A549 (cell line): ENCODE results near the gene LPIN2. TPM values are rescaled to one million over a fixed set of nuclear protein-coding genes. Genes with fewer than 3 reads are reported as not detected.

Experiments used
- ATAC-seq, 2 experiments: fragments of 200-7000 bp in 1 of 2; fragments of >200 bp in 1 of 2; cut with Nextera tagmentation in 1 of 2; cut with Tn5 transposase in 1 of 2; 3 replicates each; pipeline versions ENCODE4 v1.8.0 to v1.9.1; 2018 to 2020; ENCODE audit warnings: mild to moderate bottlenecking in 1 of 2, moderate library complexity in 1 of 2
- CTCF ChIA-PET: fragments of 300-600 bp; sonication (Branson Sonifier 250); formaldehyde crosslinking; extraction: SDS; loops from one replicate; lab custom pipeline; 2021; ENCODE audit warnings: antibody characterized with exemption, inconsistent platforms; lab: Yijun Ruan, JAX
- POLR2A ChIA-PET: fragments of 350-600 bp; formaldehyde crosslinking; extraction: SDS; loops from one replicate; lab custom pipeline; 2021; ENCODE audit warnings: antibody characterized with exemption, inconsistent platforms; lab: Yijun Ruan, JAX
- DNase-seq, 2 experiments: peaks; one replicate each; pipeline versions ENCODE4 v3.0.0 to v3.0.0-alpha.2; 2011 to 2016; ENCODE audit warnings: low read depth in 1 of 2, low spot score in 1 of 2
- FAIRE-seq: peaks from 2 replicates; lab custom pipeline; 2011; peaks lifted over from hg19 to GRCh38; lab: Jason Lieb, UNC
- H3K27ac ChIP-seq, 2 experiments: fragments of >200 bp; sonication (Bioruptor Twin); formaldehyde crosslinking; 3 replicates each; pipeline ENCODE4 v1.5.1; 2016 to 2017
- H3K4me1 ChIP-seq: fragments of >200 bp; sonication (Bioruptor Twin); formaldehyde crosslinking; 3 replicates; pipeline ENCODE4 v1.6.1; 2016
- H3K4me2 ChIP-seq: fragments of >200 bp; sonication (Bioruptor Twin); formaldehyde crosslinking; 3 replicates; pipeline ENCODE4 v1.6.1; 2016
- H3K4me3 ChIP-seq: fragments of >200 bp; sonication (Bioruptor Twin); formaldehyde crosslinking; 3 replicates; pipeline ENCODE4 v1.5.1; 2016
- H3K9me3 ChIP-seq: fragments of >200 bp; sonication (Bioruptor Twin); formaldehyde crosslinking; 3 replicates; pipeline ENCODE4 v1.6.1; 2016
- ATOH8 ChIP-seq: fragments of 250-450 bp; sonication (Bioruptor Pico); IDR thresholded peaks from 2 replicates; pipeline ENCODE4 v1.5.0; 2020; ENCODE audit warnings: low read depth, mild to moderate bottlenecking, moderate library complexity
- BCL3 ChIP-seq: fragments of >200 bp; sonication (Bioruptor Twin); formaldehyde crosslinking; IDR thresholded peaks from 3 replicates; pipeline ENCODE4 v1.6.1; 2016
- BHLHE40 ChIP-seq: IDR thresholded peaks from 2 replicates; pipeline ENCODE4 v1.6.1; 2012; ENCODE audit warnings: low read depth, low read length, inconsistent platforms
- CBX2 ChIP-seq: fragments of 200-600 bp; sonication (generic); IDR thresholded peaks from 2 replicates; pipeline ENCODE4 v1.6.1; 2016; ENCODE audit warnings: low read depth, mild to moderate bottlenecking, borderline replicate concordance
- CHD2 ChIP-seq: fragments of 150-350 bp; IDR thresholded peaks from 2 replicates; pipeline ENCODE4 v1.6.1; 2014; ENCODE audit warnings: low read length; ENCODE audit not compliant: partially characterized antibody
- E2F6 ChIP-seq: IDR thresholded peaks from 2 replicates; pipeline ENCODE4 v1.6.1; 2012; ENCODE audit warnings: low read depth, borderline replicate concordance
- ESRRA ChIP-seq: fragments of 150-350 bp; IDR thresholded peaks from 2 replicates; pipeline ENCODE4 v1.6.1; 2014; ENCODE audit warnings: mild to moderate bottlenecking, low read length, borderline replicate concordance
- FOSB ChIP-seq: fragments of 250-450 bp; sonication (Bioruptor Pico); IDR thresholded peaks from 2 replicates; pipeline ENCODE4 v1.5.0; 2020; ENCODE audit warnings: mild to moderate bottlenecking, moderate library complexity
- GATA3 ChIP-seq: IDR thresholded peaks from 2 replicates; pipeline ENCODE4 v1.6.1; 2012; ENCODE audit warnings: borderline replicate concordance
- HMGXB4 ChIP-seq: fragments of 250-450 bp; sonication (Bioruptor Pico); IDR thresholded peaks from 2 replicates; pipeline ENCODE4 v1.5.0; 2021; ENCODE audit warnings: mild to moderate bottlenecking, moderate library complexity, borderline replicate concordance
- JUN ChIP-seq, 2 experiments: fragments of >200 bp; sonication (Bioruptor Twin); formaldehyde crosslinking; IDR thresholded peaks; 2 replicates in 1 of 2; 3 replicates in 1 of 2; pipeline ENCODE4 v1.6.1; 2016 to 2017
- KDM1A ChIP-seq: fragments of 200-600 bp; sonication (generic); IDR thresholded peaks from 2 replicates; pipeline ENCODE4 v1.6.1; 2016; ENCODE audit warnings: low read depth, mild to moderate bottlenecking
- MAX ChIP-seq: IDR thresholded peaks from 2 replicates; pipeline ENCODE4 v1.6.1; 2012
- NFE2L2 ChIP-seq: fragments of 150-350 bp; conservative IDR thresholded peaks from 2 replicates; pipeline ENCODE4 v1.6.1; 2014; ENCODE audit warnings: low read length
- NPAS2 ChIP-seq: fragments of 250-450 bp; sonication (Bioruptor Pico); IDR thresholded peaks from 2 replicates; pipeline ENCODE4 v1.8.0; 2022; ENCODE audit warnings: mild to moderate bottlenecking, moderate library complexity, borderline replicate concordance
- TP53 ChIP-seq: fragments of 250-450 bp; sonication (Bioruptor Pico); IDR thresholded peaks from 2 replicates; pipeline ENCODE4 v1.5.0; 2021; ENCODE audit warnings: mild to moderate bottlenecking, moderate library complexity
- ZC3H11A ChIP-seq: fragments of 450-650 bp; IDR thresholded peaks from 2 replicates; pipeline ENCODE4 v1.6.1; 2014; ENCODE audit warnings: antibody characterized with exemption, mild to moderate bottlenecking
- ZNF302 ChIP-seq: fragments of 250-450 bp; sonication (Bioruptor Pico); IDR thresholded peaks from 2 replicates; pipeline ENCODE4 v1.9.0; 2021; ENCODE audit warnings: inconsistent platforms, mild to moderate bottlenecking, moderate library complexity
- WGBS: methylation state at CpG from one replicate; pipeline ENCODE4 v1.1.6; 2017; ENCODE audit errors: missing lambda C conversion rate; 5-methylcytosine and 5-hydroxymethylcytosine counted together
- polyA plus RNA-seq, 4 experiments: library from polyadenylated mRNA; depleted of rRNA in 3 of 4; stranded (reverse); fragments of >200 nt; fragmentation: RNase III in 1 of 4; extraction: RNeasy Plus Mini Kit Qiagen cat#74134 plus additional on column Dnase treatment in 1 of 4; gene quantifications; 2 replicates in 3 of 4; 3 replicates in 1 of 4; pipeline ENCODE4 v1.2.3, GENCODE V29; 2011 to 2017

Gene LPIN2
- polyA plus RNA-seq, 2 of the 4 experiments (the other 2 are of a cell fraction), result 12.9 to 23.7 TPM

GRCh38 chr18:2970772-2971659, 41.9 kb downstream of the LPIN2 start:
- Histone ChIP-seq H3K4me1 (peaks cover 20% of the 10 kb centered on the region), H3K4me3 (no peak overlapping the region), H3K9me3 (no peaks in the 10 kb centered on the region), H3K4me2 (no peak overlapping the region), H3K27ac (no peak overlapping the region)
- TF ChIP-seq CBX2 (no peak), TP53 (CRISPR knock-in tag) (no peak), BCL3 (no peak), MAX (no peak), HMGXB4 (CRISPR knock-in tag) (no peak), CHD2 (no peak), BHLHE40 (no peak), KDM1A (no peak), ZC3H11A (no peak), E2F6 (no peak), GATA3 (no peak), JUN (IDR thresholded peaks at IDR 0.05) (no peak), ATOH8 (CRISPR knock-in tag) (no peak), NFE2L2 (no peak), ZNF302 (CRISPR knock-in tag) (no peak), FOSB (CRISPR knock-in tag) (no peak), ESRRA (no peak)
- DNase-seq (no peak), ATAC-seq (no peak), FAIRE-seq (no peak)
- 96% methylated on average over 11 of the region's 11 CpGs for WGBS
- POLR2A ChIA-PET, result no interaction called here
- CTCF ChIA-PET, result interaction anchor here (0.9 to 1.5 kb wide), 2 partner anchors 10 to 181 kb away, joined by 3 to 4 read pairs; no protein-coding TSS in a partner anchor

GRCh38 chr18:2970344-2970743, 42.6 kb downstream of the LPIN2 start:
- 86% methylated on average over 3 of the region's 3 CpGs for WGBS
- no peak for FAIRE-seq
- Histone ChIP-seq H3K27ac (no peak overlapping the region), H3K9me3 (no peaks in the 10 kb centered on the region), H3K4me3 (no peak overlapping the region), H3K4me1 (peaks cover 16% of the 10 kb centered on the region; the same call in 2 of the 3 replicates), H3K4me2 (no peak overlapping the region)
- ChIA-PET CTCF (interaction anchor here (0.9 to 1.5 kb wide), 2 partner anchors 10 to 181 kb away, joined by 3 to 4 read pairs; no protein-coding TSS in a partner anchor), POLR2A (no interaction called here)
- ATAC-seq, result no peak
- DNase-seq, result no peak
- no peak for TF ChIP-seq NPAS2 (CRISPR knock-in tag)
- TF ChIP-seq GATA3, result no peak
- TF ChIP-seq ATOH8 (CRISPR knock-in tag), result no peak
- TF ChIP-seq, all 56 proteins: peak for 0
